ENCODE results near the gene SLC6A3. TPM values are rescaled to one million over a fixed set of nuclear protein-coding genes. Genes with fewer than 3 reads are reported as not detected.

The SLC6A3 gene
- polyA plus RNA-seq, 3 donors: not detected

DNA sequence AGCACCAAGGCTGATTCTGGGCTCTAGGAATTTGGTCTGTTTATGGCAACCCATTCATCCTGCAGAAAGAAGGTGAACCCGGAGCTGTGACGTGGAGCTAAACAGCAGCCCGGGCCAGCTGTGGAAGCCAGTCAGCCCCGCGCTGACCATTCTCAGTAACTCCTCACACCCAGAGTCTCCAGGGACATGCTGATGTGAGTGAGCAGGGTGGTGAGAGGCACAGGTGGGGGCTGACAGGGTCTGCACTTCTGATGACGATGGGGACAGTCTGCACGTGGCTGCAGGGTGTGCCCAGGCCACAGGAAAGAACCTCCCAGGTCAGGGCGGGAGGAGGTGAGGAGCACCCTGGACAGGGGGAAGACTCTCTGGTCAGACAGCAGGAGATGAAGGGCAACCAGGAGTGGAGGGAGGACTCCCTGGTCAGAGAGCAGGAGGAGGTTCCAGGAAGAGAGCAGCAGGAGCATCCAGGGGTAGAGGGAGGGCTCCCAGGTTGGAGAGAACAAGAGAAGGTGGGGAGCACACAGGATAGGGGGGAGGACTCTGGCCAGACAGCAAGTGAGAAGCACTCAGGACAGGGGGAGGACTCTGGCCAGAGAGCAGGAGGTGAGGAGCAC, 26.1 kb upstream of the SLC6A3 start:
- Histone ChIP-seq H3K9ac (ENCODE audit: insufficient read depth, low read length, poor library complexity, severe bottlenecking) (no peak overlapping the region), H3K27me3 (ENCODE audit: control insufficient read depth in 2 of 2, insufficient read depth in 2 of 2, low read length in 2 of 2) (no peaks in the 10 kb centered on the region), H2AFZ (ENCODE audit: insufficient read depth, low read depth, low read length, poor library complexity, severe bottlenecking) (no peak overlapping the region), H3K9me3 (replicated peaks in 1 of 2; ENCODE audit: control insufficient read depth in 1 of 2, insufficient read depth in 1 of 2, low read length in 2 of 2) (peaks cover 2 to 7% of the 10 kb centered on the region in 2 donors), H3K27ac (ENCODE audit: low read depth in 1 of 2, low read length in 2 of 2) (peak overlapping the region in 1 of 2 donors; percentile 47), H3K4me1 (ENCODE audit: control insufficient read depth in 1 of 2, insufficient read depth in 2 of 2, low read length in 2 of 2) (peaks cover 2 to 8% of the 10 kb centered on the region in 2 donors), H3K4me2 (replicated peaks; ENCODE audit: extremely low read depth, low read length, poor library complexity, severe bottlenecking) (no peak overlapping the region), H3K4me3 (replicated peaks in 1 of 3; ENCODE audit: low read depth in 2 of 3, low read length in 3 of 3) (no peak overlapping the region), H4K20me1 (ENCODE audit: insufficient read depth, low read length) (no peaks in the 10 kb centered on the region), H3K79me2 (ENCODE audit: insufficient read depth, low read length) (peaks cover under 1% of the 10 kb centered on the region), H3K36me3 (replicated peaks in 1 of 2; ENCODE audit: control insufficient read depth in 1 of 2, insufficient read depth in 2 of 2, low read length in 2 of 2) (peaks cover 61 to 93% of the 10 kb centered on the region in 2 donors)
- DNase-seq: no peak
- Mint-ChIP-seq H3K27ac (peak overlapping the region; percentile 54 to 85 (median 80)), H3K27me3 (ENCODE audit: low read depth in 3 of 3) (peaks cover 0 to 2% (median 0%) of the 10 kb centered on the region in 3 donors), H3K4me1 (peaks cover 19% of the 10 kb centered on the region), H3K9me3 (peaks cover 2 to 12% (median 6%) of the 10 kb centered on the region in 7 donors), H3K4me3 (no peak overlapping the region), H3K36me3 (peaks cover 72 to 96% of the 10 kb centered on the region in 2 donors)
- intact Hi-C loops (cut with micrococcal nuclease): loop anchor here (10.0 kb wide), 2 partner anchors 127 to 367 kb away; partner anchors contain the start of gene CLPTM1L (in 1 of the 2)
- 93% methylated on average over 3 of the region's 8 CpGs for WGBS (ENCODE audit: insufficient coverage)
- TF ChIP-seq, protein P1, sequence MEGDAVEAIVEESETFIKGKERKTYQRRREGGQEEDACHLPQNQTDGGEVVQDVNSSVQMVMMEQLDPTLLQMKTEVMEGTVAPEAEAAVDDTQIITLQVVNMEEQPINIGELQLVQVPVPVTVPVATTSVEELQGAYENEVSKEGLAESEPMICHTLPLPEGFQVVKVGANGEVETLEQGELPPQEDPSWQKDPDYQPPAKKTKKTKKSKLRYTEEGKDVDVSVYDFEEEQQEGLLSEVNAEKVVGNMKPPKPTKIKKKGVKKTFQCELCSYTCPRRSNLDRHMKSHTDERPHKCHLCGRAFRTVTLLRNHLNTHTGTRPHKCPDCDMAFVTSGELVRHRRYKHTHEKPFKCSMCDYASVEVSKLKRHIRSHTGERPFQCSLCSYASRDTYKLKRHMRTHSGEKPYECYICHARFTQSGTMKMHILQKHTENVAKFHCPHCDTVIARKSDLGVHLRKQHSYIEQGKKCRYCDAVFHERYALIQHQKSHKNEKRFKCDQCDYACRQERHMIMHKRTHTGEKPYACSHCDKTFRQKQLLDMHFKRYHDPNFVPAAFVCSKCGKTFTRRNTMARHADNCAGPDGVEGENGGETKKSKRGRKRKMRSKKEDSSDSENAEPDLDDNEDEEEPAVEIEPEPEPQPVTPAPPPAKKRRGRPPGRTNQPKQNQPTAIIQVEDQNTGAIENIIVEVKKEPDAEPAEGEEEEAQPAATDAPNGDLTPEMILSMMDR (IDR thresholded peaks at IDR 0.05): no peak

DNA sequence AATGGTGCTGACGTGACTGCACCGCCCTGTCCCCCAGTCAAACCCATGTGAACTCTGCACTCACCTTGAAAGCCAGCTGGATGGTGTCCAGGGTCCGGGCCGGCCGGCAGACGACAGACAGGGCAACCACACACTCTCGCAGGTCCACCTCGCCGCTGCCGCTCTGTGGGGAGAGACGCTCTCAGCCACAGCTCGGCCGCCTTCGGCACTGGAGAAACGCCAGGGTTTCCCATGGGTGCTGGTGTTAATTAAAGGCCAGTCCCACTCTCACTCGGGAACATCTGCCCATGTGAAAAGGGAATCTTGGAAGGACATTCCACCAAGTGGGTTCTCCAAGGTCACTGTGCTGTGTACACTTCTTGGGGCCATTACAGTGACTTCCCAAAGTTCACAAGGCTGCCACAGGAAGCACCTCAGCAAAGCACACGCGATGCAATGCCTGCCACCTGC, 25.5 kb upstream of the SLC6A3 start:
- peaks cover 2 to 18% (median 8%) of the 10 kb centered on the region in 7 donors for H3K9me3 Mint-ChIP-seq
- intact Hi-C loops (cut with micrococcal nuclease): loop anchor here (10.0 kb wide), 2 partner anchors 126 to 366 kb away; partner anchors contain the start of gene CLPTM1L (in 1 of the 2)
- Histone ChIP-seq H3K36me3 (replicated peaks in 1 of 2; ENCODE audit: control insufficient read depth in 1 of 2, insufficient read depth in 2 of 2, low read length in 2 of 2) (peaks cover 61 to 93% of the 10 kb centered on the region in 2 donors), H3K4me3 (replicated peaks in 1 of 3; ENCODE audit: low read depth in 2 of 3, low read length in 3 of 3) (no peak overlapping the region), H3K27ac (ENCODE audit: low read depth in 1 of 2, low read length in 2 of 2) (peak overlapping the region in 1 of 2 donors; percentile 61), H4K20me1 (ENCODE audit: insufficient read depth, low read length) (no peaks in the 10 kb centered on the region), H3K9me3 (replicated peaks in 1 of 2; ENCODE audit: control insufficient read depth in 1 of 2, insufficient read depth in 1 of 2, low read length in 2 of 2) (peaks cover 8 to 12% of the 10 kb centered on the region in 2 donors), H3K9ac (ENCODE audit: insufficient read depth, low read length, poor library complexity, severe bottlenecking) (no peak overlapping the region), H3K4me1 (ENCODE audit: control insufficient read depth in 1 of 2, insufficient read depth in 2 of 2, low read length in 2 of 2) (peaks cover 0 to 5% of the 10 kb centered on the region in 2 donors), H3K27me3 (ENCODE audit: control insufficient read depth in 2 of 2, insufficient read depth in 2 of 2, low read length in 2 of 2) (no peaks in the 10 kb centered on the region), H3K4me2 (replicated peaks; ENCODE audit: extremely low read depth, low read length, poor library complexity, severe bottlenecking) (no peak overlapping the region), H2AFZ (ENCODE audit: insufficient read depth, low read depth, low read length, poor library complexity, severe bottlenecking) (no peak overlapping the region), H3K79me2 (ENCODE audit: insufficient read depth, low read length) (no peaks in the 10 kb centered on the region)
- TF ChIP-seq, protein P1 (IDR thresholded peaks at IDR 0.05): no peak
- no peak overlapping the region for H3K4me3 Mint-ChIP-seq
- peaks cover 72 to 96% of the 10 kb centered on the region in 2 donors for H3K36me3 Mint-ChIP-seq
- no peaks in the 10 kb centered on the region for H3K27me3 Mint-ChIP-seq (ENCODE audit: low read depth in 3 of 3)
- peaks cover 13% of the 10 kb centered on the region for H3K4me1 Mint-ChIP-seq
- WGBS (ENCODE audit: insufficient coverage): 91% methylated on average over 14 of the region's 18 CpGs
- peak overlapping the region in 4 of 7 donors; percentile 66 to 85 (median 80) for H3K27ac Mint-ChIP-seq
- DNase-seq: no peak
